ENCODE results near the gene TPCN2.

DNA sequence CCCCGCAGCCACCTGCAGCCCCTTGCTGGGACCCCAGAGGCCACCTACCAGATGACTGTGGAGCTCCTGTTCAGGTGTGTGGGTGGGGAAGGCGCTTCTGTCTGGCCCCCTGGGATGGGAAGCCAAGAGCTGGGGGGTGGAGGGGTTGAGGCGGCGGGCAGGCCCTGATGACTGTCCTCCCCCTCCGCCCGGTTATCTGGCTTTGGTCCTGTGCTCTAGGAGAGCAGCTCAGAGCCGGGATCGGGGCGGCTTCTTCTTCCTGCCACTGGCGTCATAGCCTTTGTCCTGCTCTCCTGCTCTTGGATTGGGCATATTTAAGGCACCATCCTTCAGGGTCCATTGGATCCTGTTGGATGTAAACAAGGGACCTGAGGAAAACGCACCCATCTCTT, 38.4 kb downstream of the TPCN2 start:
- TF ChIP-seq CTCF (conservative IDR thresholded peaks at IDR 0.05; ENCODE audit: low read depth, low read length), result no peak
- TF ChIP-seq MAFK (IDR thresholded peaks at IDR 0.05; ENCODE audit: low read depth, low read length), result no peak
- no peak for TF ChIP-seq RAD21 (IDR thresholded peaks at IDR 0.05; ENCODE audit: low read length)
- TF ChIP-seq FOS (IDR thresholded peaks at IDR 0.05; ENCODE audit: low read depth, low read length), result no peak
- TF ChIP-seq USF2 (IDR thresholded peaks at IDR 0.05; ENCODE audit: low read depth, low read length), result no peak
- TF ChIP-seq POLR2A (IDR thresholded peaks at IDR 0.05; ENCODE audit: low read depth, low read length), result no peak
- no peak for TF ChIP-seq BHLHE40 (IDR thresholded peaks at IDR 0.05; ENCODE audit: low read depth, low read length)
- TF ChIP-seq, protein P1, sequence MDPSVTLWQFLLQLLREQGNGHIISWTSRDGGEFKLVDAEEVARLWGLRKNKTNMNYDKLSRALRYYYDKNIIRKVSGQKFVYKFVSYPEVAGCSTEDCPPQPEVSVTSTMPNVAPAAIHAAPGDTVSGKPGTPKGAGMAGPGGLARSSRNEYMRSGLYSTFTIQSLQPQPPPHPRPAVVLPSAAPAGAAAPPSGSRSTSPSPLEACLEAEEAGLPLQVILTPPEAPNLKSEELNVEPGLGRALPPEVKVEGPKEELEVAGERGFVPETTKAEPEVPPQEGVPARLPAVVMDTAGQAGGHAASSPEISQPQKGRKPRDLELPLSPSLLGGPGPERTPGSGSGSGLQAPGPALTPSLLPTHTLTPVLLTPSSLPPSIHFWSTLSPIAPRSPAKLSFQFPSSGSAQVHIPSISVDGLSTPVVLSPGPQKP (IDR thresholded peaks at IDR 0.05; ENCODE audit: borderline replicate concordance, low read depth, low read length), result no peak
- no peak for TF ChIP-seq CHD1 (IDR thresholded peaks at IDR 0.05; ENCODE audit: low read depth, low read length)
- no peak for TF ChIP-seq CEBPB (IDR thresholded peaks at IDR 0.05; ENCODE audit: low read depth, low read length)

Data from IMR-90 (cell line).